MM.1S (cell line): ENCODE measurements around the gene TRIM29.

Experiments
- DNase-seq: peaks from one replicate; pipeline ENCODE4 v3.0.0-alpha.2; 2015
- H2AFZ ChIP-seq: fragments of 300-600 bp; sonication (generic); 2 replicates; pipeline ENCODE4 v1.6.0; 2016; ENCODE audit warnings: antibody characterized with exemption, low read length
- H3F3A ChIP-seq: fragments of 300-600 bp; sonication (generic); 2 replicates; pipeline ENCODE4 v1.6.1; 2016; ENCODE audit warnings: mild to moderate bottlenecking, antibody characterized with exemption, low read length, moderate library complexity, mixed read lengths; ENCODE audit not compliant: insufficient read depth
- H3K27ac ChIP-seq: fragments of 300-600 bp; sonication (generic); 2 replicates; pipeline ENCODE4 v1.5.1; 2016; ENCODE audit warnings: mild to moderate bottlenecking, low read length
- H3K27me3 ChIP-seq: fragments of 300-600 bp; sonication (generic); replicated peaks from 2 replicates; pipeline ENCODE4 v1.6.0; 2016; ENCODE audit warnings: low read length; ENCODE audit not compliant: insufficient read depth
- H3K36me3 ChIP-seq: fragments of 300-600 bp; sonication (generic); replicated peaks from 2 replicates; pipeline ENCODE4 v1.6.1; 2016; ENCODE audit warnings: mild to moderate bottlenecking, low read length, mixed read lengths; ENCODE audit not compliant: insufficient read depth
- H3K4me1 ChIP-seq: fragments of 300-600 bp; sonication (generic); 2 replicates; pipeline ENCODE4 v1.6.1; 2016; ENCODE audit warnings: low read length, mixed read lengths
- H3K4me2 ChIP-seq: fragments of 300-600 bp; sonication (generic); 2 replicates; pipeline ENCODE4 v1.6.0; 2016; ENCODE audit warnings: low read depth, low read length
- H3K4me3 ChIP-seq: fragments of 300-600 bp; sonication (generic); 2 replicates; pipeline ENCODE4 v1.5.1; 2016; ENCODE audit warnings: low read length, mixed read lengths
- H3K79me2 ChIP-seq: fragments of 300-600 bp; sonication (generic); 2 replicates; pipeline ENCODE4 v1.6.1; 2016; ENCODE audit warnings: mixed run types, low read length, mixed read lengths
- H3K9ac ChIP-seq: fragments of 300-600 bp; sonication (generic); 2 replicates; pipeline ENCODE4 v1.6.1; 2016; ENCODE audit warnings: low read length, mixed read lengths
- H3K9me2 ChIP-seq: fragments of 300-600 bp; sonication (generic); replicated peaks from 2 replicates; pipeline ENCODE4 v1.6.1; 2016; ENCODE audit warnings: mild to moderate bottlenecking, low read length, mixed read lengths; ENCODE audit not compliant: insufficient read depth
- H3K9me3 ChIP-seq: fragments of 300-600 bp; sonication (generic); replicated peaks from 2 replicates; pipeline ENCODE4 v1.6.1; 2016; ENCODE audit warnings: mild to moderate bottlenecking, low read length, mixed read lengths; ENCODE audit not compliant: insufficient read depth
- H4K20me1 ChIP-seq: fragments of 300-600 bp; sonication (generic); 2 replicates; pipeline ENCODE4 v1.6.1; 2016; ENCODE audit warnings: mild to moderate bottlenecking, low read length, moderate library complexity, mixed read lengths; ENCODE audit not compliant: insufficient read depth
- CTCF ChIP-seq: fragments of 300-600 bp; sonication (generic); IDR thresholded peaks from 2 replicates; pipeline ENCODE4 v1.5.1; 2016; ENCODE audit warnings: antibody characterized with exemption, low read length, mixed read lengths
- EZH2 ChIP-seq: fragments of 300-600 bp; sonication (generic); optimal IDR thresholded peaks from 2 replicates; pipeline ENCODE3; 2017; ENCODE audit warnings: low read depth, mild to moderate bottlenecking, antibody characterized with exemption, low read length, mixed read lengths
- EZH2phosphoT487 ChIP-seq: fragments of 300-600 bp; sonication (generic); IDR thresholded peaks from 2 replicates; pipeline ENCODE4 v1.6.1; 2018; ENCODE audit warnings: antibody characterized with exemption, low read length

The TRIM29 gene

DNA sequence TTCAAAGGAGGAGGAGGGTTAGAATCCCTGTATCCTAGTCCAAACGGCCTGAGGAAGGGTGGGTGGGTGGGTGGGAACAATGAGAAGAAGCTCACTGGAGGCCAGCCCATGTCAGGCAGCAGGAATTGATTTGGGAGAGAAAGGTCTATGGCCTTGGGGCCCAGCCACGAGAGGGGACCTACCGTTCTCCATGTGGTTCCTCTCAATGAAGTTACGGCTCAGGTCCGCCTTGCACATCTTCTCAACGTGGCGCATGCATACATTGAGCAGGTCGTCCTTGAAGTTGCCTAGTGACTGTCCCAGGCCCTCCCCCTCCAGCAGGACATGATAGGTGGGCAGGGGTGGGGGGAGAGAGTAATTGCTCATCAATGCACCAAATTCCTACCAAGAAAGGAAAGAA is 12.4 kb downstream of the TRIM29 start:
- no peak overlapping the region for H3K4me2 ChIP-seq
- no peaks in the 10 kb centered on the region for H3K79me2 ChIP-seq
- no peaks in the 10 kb centered on the region for H4K20me1 ChIP-seq
- H3K9ac ChIP-seq: no peak overlapping the region
- no peak for DNase-seq
- H3K27ac ChIP-seq: no peak overlapping the region
- no peak overlapping the region for H3K4me3 ChIP-seq
- no peaks in the 10 kb centered on the region for H3K9me2 ChIP-seq
- no peaks in the 10 kb centered on the region for H3K9me3 ChIP-seq
- H3K27me3 ChIP-seq: peaks cover 57% of the 10 kb centered on the region
- no peaks in the 10 kb centered on the region for H3K4me1 ChIP-seq
- H3K36me3 ChIP-seq: no peaks in the 10 kb centered on the region
- no peak overlapping the region for H2AFZ ChIP-seq
- TF ChIP-seq EZH2: no peak
- TF ChIP-seq EZH2phosphoT487: no peak
- no peak for TF ChIP-seq CTCF
- H3F3A ChIP-seq: no peaks in the 10 kb centered on the region

DNA sequence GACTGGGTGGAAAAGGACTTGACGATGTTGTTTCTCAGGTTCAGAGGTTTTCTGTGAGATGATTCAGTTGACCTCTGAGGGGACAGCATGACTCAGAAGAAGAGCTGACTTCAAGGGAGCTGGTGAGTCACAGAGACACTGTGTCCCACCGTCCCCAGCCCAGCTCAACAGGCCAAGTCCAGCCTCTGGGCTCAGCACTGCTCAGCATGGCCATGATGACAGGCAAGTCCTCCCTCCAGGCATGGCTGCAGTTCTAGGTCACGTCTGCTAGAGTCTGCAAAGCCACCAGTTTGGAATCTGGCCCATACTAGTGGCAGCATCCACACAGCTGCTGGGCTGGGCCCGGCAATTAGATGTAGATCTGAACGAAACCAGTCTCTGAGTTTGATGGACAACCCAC is 12.9 kb downstream of the TRIM29 start:
- Histone ChIP-seq H3K79me2 (no peaks in the 10 kb centered on the region), H2AFZ (no peak overlapping the region), H3K9ac (no peak overlapping the region), H3F3A (no peaks in the 10 kb centered on the region), H4K20me1 (no peaks in the 10 kb centered on the region), H3K9me3 (no peaks in the 10 kb centered on the region), H3K4me3 (no peak overlapping the region), H3K4me1 (no peaks in the 10 kb centered on the region), H3K27ac (no peak overlapping the region), H3K4me2 (no peak overlapping the region), H3K27me3 (peaks cover 52% of the 10 kb centered on the region), H3K9me2 (no peaks in the 10 kb centered on the region), H3K36me3 (no peaks in the 10 kb centered on the region)
- no peak for DNase-seq
- TF ChIP-seq CTCF: no peak
- no peak for TF ChIP-seq EZH2
- no peak for TF ChIP-seq EZH2phosphoT487

GRCh38 chr11:120124355-120124754 is 13.6 kb downstream of the TRIM29 start:
- Histone ChIP-seq H3K9me3 (no peaks in the 10 kb centered on the region), H3K4me3 (no peak overlapping the region), H3F3A (no peaks in the 10 kb centered on the region), H3K27ac (no peak overlapping the region), H3K9me2 (no peaks in the 10 kb centered on the region), H3K4me1 (no peaks in the 10 kb centered on the region), H2AFZ (no peak overlapping the region), H3K79me2 (no peaks in the 10 kb centered on the region), H3K27me3 (peaks cover 45% of the 10 kb centered on the region), H3K4me2 (no peak overlapping the region), H4K20me1 (no peaks in the 10 kb centered on the region), H3K9ac (no peak overlapping the region), H3K36me3 (no peaks in the 10 kb centered on the region)
- DNase-seq: no peak
- TF ChIP-seq CTCF (no peak), EZH2 (no peak), EZH2phosphoT487 (no peak)
